Nephron (organoid): ENCODE results near the gene KCNA1.
"Not testable (repeated sequence)": the region's sequence is repeated elsewhere in the genome, so short reads cannot be mapped to it uniquely, and the experiment has no call there.

ENCODE experiments used
- H3K27ac Mint-ChIP-seq, 3 experiments: 2 replicates each; pipeline ENCODE4 v1.8.0; 2020; ENCODE audit warnings: mixed read lengths in 3 of 3, mild to moderate bottlenecking in 2 of 3, moderate library complexity in 1 of 3
- H3K27me3 Mint-ChIP-seq: 2 replicates; pipeline ENCODE4 v1.8.0; 2021; ENCODE audit warnings: low read depth, mild to moderate bottlenecking, moderate library complexity, mixed read lengths
- H3K36me3 Mint-ChIP-seq: 2 replicates; pipeline ENCODE4 v1.8.0; 2020; ENCODE audit warnings: low read depth, mixed read lengths
- H3K4me1 Mint-ChIP-seq: 2 replicates; pipeline ENCODE4 v1.8.0; 2020; ENCODE audit warnings: mixed read lengths
- H3K4me3 Mint-ChIP-seq, 3 experiments: 2 replicates each; pipeline ENCODE4 v1.8.0; 2020; ENCODE audit warnings: mild to moderate bottlenecking in 3 of 3, mixed read lengths in 3 of 3, moderate library complexity in 2 of 3
- H3K9me3 Mint-ChIP-seq: 2 replicates; pipeline ENCODE4 v1.8.0; 2020; ENCODE audit warnings: mixed read lengths
- TF ChIP-seq, protein P1 (sequence below), 3 experiments: fragments of 200-600 bp; sonication (generic); IDR thresholded peaks; one replicate each; pipeline ENCODE4 v1.5.0; 2021; ENCODE audit warnings: antibody characterized with exemption in 3 of 3; ENCODE audit not compliant: unreplicated experiment in 3 of 3

KCNA1 gene

DNA sequence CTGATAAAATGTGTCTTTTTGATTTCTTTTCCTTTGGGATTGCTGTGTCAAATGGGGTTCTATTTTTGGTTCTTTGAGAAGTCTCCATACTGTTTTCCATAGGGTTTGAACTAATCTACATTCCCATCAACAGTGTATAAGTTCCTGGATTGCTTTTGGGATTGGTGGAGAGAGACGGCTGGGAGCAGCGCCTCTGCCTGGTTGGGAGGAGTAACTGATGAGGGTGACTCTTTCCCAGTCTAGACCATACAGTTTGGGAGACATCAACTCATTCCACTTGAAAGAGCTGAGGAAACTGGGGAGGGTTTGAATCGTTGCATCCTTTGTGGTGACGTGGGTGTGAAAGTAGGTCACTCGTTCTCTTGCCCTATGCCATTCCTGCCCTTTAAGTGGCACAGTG, 42.3 kb upstream of the KCNA1 start:
- no peak overlapping the region for H3K4me3 Mint-ChIP-seq
- no peaks in the 10 kb centered on the region for H3K36me3 Mint-ChIP-seq
- no peak overlapping the region for H3K27ac Mint-ChIP-seq
- peaks cover 67% of the 10 kb centered on the region for H3K27me3 Mint-ChIP-seq
- H3K4me1 Mint-ChIP-seq, result no peaks in the 10 kb centered on the region
- TF ChIP-seq, protein P1, sequence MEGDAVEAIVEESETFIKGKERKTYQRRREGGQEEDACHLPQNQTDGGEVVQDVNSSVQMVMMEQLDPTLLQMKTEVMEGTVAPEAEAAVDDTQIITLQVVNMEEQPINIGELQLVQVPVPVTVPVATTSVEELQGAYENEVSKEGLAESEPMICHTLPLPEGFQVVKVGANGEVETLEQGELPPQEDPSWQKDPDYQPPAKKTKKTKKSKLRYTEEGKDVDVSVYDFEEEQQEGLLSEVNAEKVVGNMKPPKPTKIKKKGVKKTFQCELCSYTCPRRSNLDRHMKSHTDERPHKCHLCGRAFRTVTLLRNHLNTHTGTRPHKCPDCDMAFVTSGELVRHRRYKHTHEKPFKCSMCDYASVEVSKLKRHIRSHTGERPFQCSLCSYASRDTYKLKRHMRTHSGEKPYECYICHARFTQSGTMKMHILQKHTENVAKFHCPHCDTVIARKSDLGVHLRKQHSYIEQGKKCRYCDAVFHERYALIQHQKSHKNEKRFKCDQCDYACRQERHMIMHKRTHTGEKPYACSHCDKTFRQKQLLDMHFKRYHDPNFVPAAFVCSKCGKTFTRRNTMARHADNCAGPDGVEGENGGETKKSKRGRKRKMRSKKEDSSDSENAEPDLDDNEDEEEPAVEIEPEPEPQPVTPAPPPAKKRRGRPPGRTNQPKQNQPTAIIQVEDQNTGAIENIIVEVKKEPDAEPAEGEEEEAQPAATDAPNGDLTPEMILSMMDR (IDR thresholded peaks at IDR 0.05; ENCODE audit: unreplicated experiment in 3 of 3), result no peak
- no peaks in the 10 kb centered on the region for H3K9me3 Mint-ChIP-seq

DNA sequence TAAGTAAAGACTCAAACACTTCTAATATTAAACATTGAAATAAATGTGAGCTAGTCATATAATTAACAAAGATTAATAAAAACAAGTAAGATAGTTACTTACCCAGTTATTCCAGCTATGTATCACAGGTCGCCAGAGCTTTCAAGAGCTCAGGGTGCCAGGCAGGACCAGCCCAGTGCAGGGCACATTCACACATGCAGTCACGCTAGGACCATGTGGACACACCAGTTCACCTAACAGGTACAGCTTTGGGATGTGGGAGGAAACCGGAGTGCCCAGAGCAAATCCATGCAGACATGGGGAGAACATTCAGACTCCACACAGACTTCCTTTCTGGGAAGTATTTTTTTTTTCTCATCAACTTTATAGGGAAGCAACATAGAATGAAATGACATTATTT, 39.3 kb upstream of the KCNA1 start:
- Mint-ChIP-seq H3K27ac (no peak overlapping the region), H3K4me3 (no peak overlapping the region), H3K4me1 (no peaks in the 10 kb centered on the region), H3K36me3 (no peaks in the 10 kb centered on the region), H3K27me3 (peaks cover 58% of the 10 kb centered on the region), H3K9me3 (peaks cover 2% of the 10 kb centered on the region)
- TF ChIP-seq, protein P1 (IDR thresholded peaks at IDR 0.05; ENCODE audit: unreplicated experiment in 3 of 3), result no peak

GRCh38 chr12:4871514-4871913, 38.2 kb upstream of the KCNA1 start:
- Mint-ChIP-seq H3K4me3 (no peak overlapping the region), H3K9me3 (peaks cover 2% of the 10 kb centered on the region), H3K4me1 (no peaks in the 10 kb centered on the region), H3K36me3 (no peaks in the 10 kb centered on the region), H3K27ac (no peak overlapping the region), H3K27me3 (peaks cover 59% of the 10 kb centered on the region)
- TF ChIP-seq, protein P1 (IDR thresholded peaks at IDR 0.05; ENCODE audit: unreplicated experiment in 3 of 3), result no peak

GRCh38 chr12:4873947-4874346, 35.8 kb upstream of the KCNA1 start:
- no peaks in the 10 kb centered on the region for H3K4me1 Mint-ChIP-seq
- H3K4me3 Mint-ChIP-seq, result no peak overlapping the region
- no peak overlapping the region for H3K27ac Mint-ChIP-seq

DNA sequence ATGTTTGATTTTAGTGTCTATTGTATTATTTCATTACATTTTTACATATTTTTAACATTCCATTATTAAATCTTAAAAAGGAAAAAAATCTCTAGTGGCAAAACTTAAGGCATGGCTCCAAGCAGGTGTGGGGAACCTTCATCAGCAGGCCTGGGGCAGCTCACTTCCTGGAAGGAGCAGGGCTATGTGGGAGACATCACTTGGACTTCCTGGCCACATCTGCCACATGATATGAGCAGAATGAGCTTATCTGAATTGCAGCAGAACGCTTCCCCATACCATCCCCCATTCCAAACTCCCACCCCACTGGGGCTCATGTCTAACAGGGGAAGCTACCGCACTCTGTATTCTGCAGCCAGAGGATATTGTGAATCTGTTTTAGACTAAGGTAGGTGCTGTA, 35.0 kb upstream of the KCNA1 start:
- H3K9me3 Mint-ChIP-seq, result peaks cover 15% of the 10 kb centered on the region
- peaks cover 63% of the 10 kb centered on the region for H3K27me3 Mint-ChIP-seq
- no peaks in the 10 kb centered on the region for H3K4me1 Mint-ChIP-seq
- H3K27ac Mint-ChIP-seq, result no peak overlapping the region
- TF ChIP-seq, protein P1 (IDR thresholded peaks at IDR 0.05; ENCODE audit: unreplicated experiment in 3 of 3), result no peak
- H3K4me3 Mint-ChIP-seq, result no peak overlapping the region
- no peaks in the 10 kb centered on the region for H3K36me3 Mint-ChIP-seq

More at GRCh38 chr12:4873947-4874346, 35.8 kb upstream of the KCNA1 start:
- peaks cover 15% of the 10 kb centered on the region for H3K9me3 Mint-ChIP-seq
- peaks cover 63% of the 10 kb centered on the region for H3K27me3 Mint-ChIP-seq
- no peaks in the 10 kb centered on the region for H3K36me3 Mint-ChIP-seq
- TF ChIP-seq, protein P1 (IDR thresholded peaks at IDR 0.05; ENCODE audit: unreplicated experiment in 3 of 3), result no peak

- H3K4me3 Mint-ChIP-seq, H3K27ac Mint-ChIP-seq, H3K4me1 Mint-ChIP-seq, H3K36me3 Mint-ChIP-seq: not testable (repeated sequence)
- Mint-ChIP-seq H3K9me3 (peaks cover 25% of the 10 kb centered on the region), H3K27me3 (peaks cover 57% of the 10 kb centered on the region)
These were observed 30.2 kb upstream of the KCNA1 start for GRCh38 chr12:4879481-4879880.
